OCI-LY1 (cell line): ENCODE data around the gene CA7.

Source experiments
- H2AFZ ChIP-seq: fragments of 200-600 bp; sonication (generic), shearing (Covaris generic); 2 replicates; pipeline ENCODE4 v1.6.0; 2014; ENCODE audit warnings: antibody characterized with exemption, mild to moderate bottlenecking, low read length
- H3F3A ChIP-seq: fragments of 200-600 bp; sonication (generic), shearing (Covaris generic); 2 replicates; pipeline ENCODE4 v1.6.0; 2014; ENCODE audit warnings: mild to moderate bottlenecking, antibody characterized with exemption, low read length, moderate library complexity; ENCODE audit not compliant: insufficient read depth
- H3K27ac ChIP-seq: fragments of 200-600 bp; sonication (generic); 2 replicates; pipeline ENCODE4 v1.5.1; 2014; ENCODE audit warnings: low read length, mixed run types, mild to moderate bottlenecking, low read depth; ENCODE audit not compliant: poor library complexity, severe bottlenecking
- H3K27me3 ChIP-seq: fragments of 200-600 bp; sonication (generic); 2 replicates; pipeline ENCODE4 v1.6.0; 2014; ENCODE audit warnings: antibody characterized with exemption, mild to moderate bottlenecking, low read length, moderate library complexity; ENCODE audit not compliant: insufficient read depth
- H3K36me3 ChIP-seq: fragments of 200-600 bp; sonication (generic); 2 replicates; pipeline ENCODE4 v1.6.1; 2014; ENCODE audit warnings: mild to moderate bottlenecking, antibody characterized with exemption, low read length, moderate library complexity, mixed read lengths; ENCODE audit not compliant: insufficient read depth
- H3K4me1 ChIP-seq: fragments of 200-600 bp; sonication (generic); 2 replicates; pipeline ENCODE4 v1.5.1; 2014; ENCODE audit warnings: mild to moderate bottlenecking, low read length, moderate library complexity; ENCODE audit not compliant: insufficient read depth, severe bottlenecking
- H3K4me2 ChIP-seq: fragments of 200-600 bp; sonication (generic), shearing (Covaris generic); 2 replicates; pipeline ENCODE4 v1.6.1; 2014; ENCODE audit warnings: low read length
- H3K4me3 ChIP-seq: fragments of 200-600 bp; sonication (generic); 2 replicates; pipeline ENCODE4 v1.5.1; 2014; ENCODE audit warnings: low read length, low read depth, mild to moderate bottlenecking, mixed read lengths; ENCODE audit not compliant: poor library complexity, severe bottlenecking
- H3K79me2 ChIP-seq: fragments of 200-600 bp; shearing (Covaris generic); 2 replicates; pipeline ENCODE4 v1.6.1; 2016; ENCODE audit warnings: mixed run types, low read length, mixed read lengths; ENCODE audit not compliant: insufficient read depth
- H3K9ac ChIP-seq: fragments of 200-600 bp; sonication (generic), shearing (Covaris generic); 2 replicates; pipeline ENCODE4 v1.6.1; 2014; ENCODE audit warnings: mild to moderate bottlenecking, low read length, mixed read lengths
- H3K9me2 ChIP-seq: fragments of 200-600 bp; sonication (generic), shearing (Covaris generic); 2 replicates; pipeline ENCODE4 v1.6.1; 2014; ENCODE audit warnings: low read depth, mild to moderate bottlenecking, low read length, mixed read lengths
- H3K9me3 ChIP-seq: fragments of 200-600 bp; shearing (Covaris generic); 2 replicates; pipeline ENCODE4 v1.6.1; 2014; ENCODE audit warnings: low read length, mixed read lengths
- H4K20me1 ChIP-seq: fragments of 200-600 bp; sonication (generic), shearing (Covaris generic); 2 replicates; pipeline ENCODE4 v1.6.0; 2016; ENCODE audit warnings: mild to moderate bottlenecking, low read length; ENCODE audit not compliant: insufficient read depth
- EZH2 ChIP-seq: fragments of 200-600 bp; sonication (generic), shearing (Covaris generic); IDR thresholded peaks from 2 replicates; pipeline ENCODE4 v1.8.0; 2017; ENCODE audit warnings: borderline replicate concordance, mixed run types, mild to moderate bottlenecking, antibody characterized with exemption, low read length, moderate library complexity, mixed read lengths
- TF ChIP-seq, protein P1 (sequence below): fragments of 200-600 bp; sonication (generic), shearing (Covaris generic); IDR thresholded peaks from 2 replicates; pipeline ENCODE4 v1.5.1; 2017; ENCODE audit warnings: mild to moderate bottlenecking, antibody characterized with exemption, low read length, moderate library complexity, mixed read lengths

CA7 gene

GRCh38 chr16:66900721-66901441, 56.7 kb downstream of the CA7 start:
- Histone ChIP-seq H3K9ac (no peak overlapping the region), H3K4me2 (no peak overlapping the region), H3K27me3 (peaks cover 3% of the 10 kb centered on the region; the same call in 1 of the 2 replicates), H4K20me1 (no peaks in the 10 kb centered on the region), H3K36me3 (no peaks in the 10 kb centered on the region), H3K4me1 (no peaks in the 10 kb centered on the region), H3F3A (no peaks in the 10 kb centered on the region), H3K79me2 (no peaks in the 10 kb centered on the region), H3K9me3 (no peaks in the 10 kb centered on the region), H3K27ac (no peak overlapping the region), H3K4me3 (no peak overlapping the region), H2AFZ (no peak overlapping the region), H3K9me2 (no peaks in the 10 kb centered on the region)
- no peak for TF ChIP-seq EZH2
- TF ChIP-seq, protein P1, sequence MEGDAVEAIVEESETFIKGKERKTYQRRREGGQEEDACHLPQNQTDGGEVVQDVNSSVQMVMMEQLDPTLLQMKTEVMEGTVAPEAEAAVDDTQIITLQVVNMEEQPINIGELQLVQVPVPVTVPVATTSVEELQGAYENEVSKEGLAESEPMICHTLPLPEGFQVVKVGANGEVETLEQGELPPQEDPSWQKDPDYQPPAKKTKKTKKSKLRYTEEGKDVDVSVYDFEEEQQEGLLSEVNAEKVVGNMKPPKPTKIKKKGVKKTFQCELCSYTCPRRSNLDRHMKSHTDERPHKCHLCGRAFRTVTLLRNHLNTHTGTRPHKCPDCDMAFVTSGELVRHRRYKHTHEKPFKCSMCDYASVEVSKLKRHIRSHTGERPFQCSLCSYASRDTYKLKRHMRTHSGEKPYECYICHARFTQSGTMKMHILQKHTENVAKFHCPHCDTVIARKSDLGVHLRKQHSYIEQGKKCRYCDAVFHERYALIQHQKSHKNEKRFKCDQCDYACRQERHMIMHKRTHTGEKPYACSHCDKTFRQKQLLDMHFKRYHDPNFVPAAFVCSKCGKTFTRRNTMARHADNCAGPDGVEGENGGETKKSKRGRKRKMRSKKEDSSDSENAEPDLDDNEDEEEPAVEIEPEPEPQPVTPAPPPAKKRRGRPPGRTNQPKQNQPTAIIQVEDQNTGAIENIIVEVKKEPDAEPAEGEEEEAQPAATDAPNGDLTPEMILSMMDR = no peak

DNA sequence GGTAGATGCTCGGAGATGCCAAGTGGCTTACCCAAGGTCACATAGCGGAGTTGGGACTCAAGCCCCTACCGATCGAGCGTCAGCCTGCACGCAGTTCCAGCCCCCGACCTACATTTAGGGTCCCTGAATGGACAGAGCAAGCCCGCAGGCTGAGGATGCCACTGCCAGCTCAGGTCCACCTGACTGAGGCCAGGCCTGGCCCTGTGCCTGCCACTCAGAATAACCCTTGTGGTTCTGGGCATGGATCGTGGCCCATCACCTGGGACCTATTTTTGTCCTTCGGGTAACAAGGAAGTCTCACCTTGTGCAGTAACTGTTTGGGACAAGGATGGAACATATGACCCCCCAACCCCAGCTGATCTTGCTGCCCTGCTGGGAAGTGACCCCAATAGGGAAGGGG, 57.4 kb downstream of the CA7 start:
- TF ChIP-seq, protein P1 = no peak
- no peak for TF ChIP-seq EZH2
- no peak overlapping the region for H3K9ac ChIP-seq
- H2AFZ ChIP-seq = no peak overlapping the region
- H4K20me1 ChIP-seq = no peaks in the 10 kb centered on the region
- no peak overlapping the region for H3K27ac ChIP-seq
- no peaks in the 10 kb centered on the region for H3K9me3 ChIP-seq
- H3K9me2 ChIP-seq = no peaks in the 10 kb centered on the region
- no peak overlapping the region for H3K4me3 ChIP-seq
- H3K4me1 ChIP-seq = no peaks in the 10 kb centered on the region
- peaks cover 3% of the 10 kb centered on the region; the same call in 1 of the 2 replicates for H3K27me3 ChIP-seq
- H3F3A ChIP-seq = no peaks in the 10 kb centered on the region
- H3K36me3 ChIP-seq = no peaks in the 10 kb centered on the region
- no peak overlapping the region for H3K4me2 ChIP-seq
- no peaks in the 10 kb centered on the region for H3K79me2 ChIP-seq

DNA sequence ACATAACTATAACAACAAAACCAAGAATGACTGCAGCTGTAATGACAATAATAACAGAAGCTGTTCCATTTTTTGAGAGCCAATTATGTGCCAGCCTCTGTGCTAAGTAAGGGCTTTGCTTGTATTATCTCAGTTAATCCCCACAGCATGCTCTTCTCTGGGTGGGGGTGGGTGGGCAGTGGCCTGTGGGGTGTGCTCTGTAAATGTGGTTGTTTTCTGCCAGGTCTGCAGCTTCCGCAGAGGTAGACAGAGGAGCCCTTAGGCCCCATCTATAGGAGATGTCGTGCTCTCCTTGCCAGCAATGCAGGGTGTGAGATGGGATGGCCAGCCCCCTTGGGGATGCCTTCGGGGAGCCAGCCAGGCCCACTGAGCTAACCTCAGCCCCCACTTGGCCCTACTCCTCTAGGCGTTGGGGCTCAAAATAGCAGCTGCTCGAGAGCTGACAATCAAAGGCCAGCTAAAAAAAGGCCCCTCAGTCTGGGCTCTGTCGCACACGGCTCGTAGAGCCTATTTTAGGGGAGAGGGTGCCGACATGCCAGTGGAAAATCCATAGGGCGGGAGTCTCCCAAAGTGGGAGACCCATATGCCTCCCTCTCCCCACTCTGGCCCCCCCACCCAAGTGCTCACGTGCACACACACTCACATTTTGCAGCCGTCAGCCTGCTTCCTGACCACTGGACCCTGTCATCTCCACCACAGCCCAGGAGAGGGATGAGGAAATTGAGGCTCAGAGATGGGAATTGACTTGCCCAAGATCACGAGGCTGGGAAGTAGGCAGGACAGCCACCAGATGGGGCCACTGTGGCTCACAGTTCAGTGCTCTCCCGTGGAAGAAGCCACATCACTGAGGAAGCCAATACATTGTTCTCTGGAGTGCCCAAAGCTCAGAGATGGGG, 58.7 kb downstream of the CA7 start:
- Histone ChIP-seq H3K9me3 (no peaks in the 10 kb centered on the region), H3F3A (no peaks in the 10 kb centered on the region), H3K4me1 (no peaks in the 10 kb centered on the region), H4K20me1 (no peaks in the 10 kb centered on the region), H3K4me3 (no peak overlapping the region), H3K27ac (no peak overlapping the region), H2AFZ (no peak overlapping the region), H3K9ac (no peak overlapping the region), H3K9me2 (no peaks in the 10 kb centered on the region), H3K36me3 (no peaks in the 10 kb centered on the region), H3K4me2 (no peak overlapping the region), H3K79me2 (no peaks in the 10 kb centered on the region), H3K27me3 (peaks cover 3% of the 10 kb centered on the region; the same call in 1 of the 2 replicates)
- TF ChIP-seq, protein P1 = no peak
- TF ChIP-seq EZH2 = no peak
